ENCODE results near the gene COX8A.

COX8A gene

DNA sequence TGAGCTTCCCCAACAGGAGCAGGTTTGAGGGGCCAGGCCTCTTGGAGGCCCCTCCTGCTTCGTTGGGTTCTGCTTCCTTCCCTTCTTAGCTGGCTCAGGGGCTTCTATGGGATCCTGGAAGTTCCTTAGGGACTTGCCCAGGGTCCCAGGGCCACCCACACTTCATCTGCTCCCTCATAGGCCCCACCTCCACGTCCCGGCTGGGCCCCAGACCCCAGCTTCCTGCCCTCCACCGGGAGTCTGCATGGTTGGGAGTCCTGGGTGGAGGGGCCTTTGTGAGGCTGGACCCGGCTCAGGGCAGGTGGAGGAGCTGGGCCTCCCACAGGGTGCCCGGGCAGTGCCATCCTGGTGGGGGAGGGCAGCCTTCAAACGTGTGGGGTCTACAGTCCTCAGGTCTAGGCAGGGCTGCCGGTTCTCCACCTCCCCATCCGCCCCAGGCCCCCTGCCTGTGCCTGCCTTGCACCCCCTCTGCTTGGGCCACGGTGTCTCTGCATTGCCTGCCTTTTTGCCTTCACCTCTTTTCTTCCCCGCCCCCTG, 23.4 kb downstream of the COX8A start:
- Histone ChIP-seq H3K9ac (ENCODE audit: insufficient read length) (no peak overlapping the region), H3K9me3 (ENCODE audit: low read depth, low read length) (no peaks in the 10 kb centered on the region), H3K27ac (no peak overlapping the region), H3K4me3 (no peak overlapping the region), H3K36me3 (ENCODE audit: insufficient read depth, low read length) (peaks cover 27% of the 10 kb centered on the region; the same call in 1 of the 2 replicates)
- DNase-seq (ENCODE audit: low read depth, low spot score) = no peak
- TF ChIP-seq FOXP2 (optimal IDR thresholded peaks at IDR 0.05; ENCODE audit: control extremely low read depth, extremely low read length, insufficient read depth) = no peak
- no peak for TF ChIP-seq POLR2AphosphoS5 (IDR thresholded peaks at IDR 0.05; ENCODE audit: borderline replicate concordance, low read depth, low read length)
- no peak for TF ChIP-seq EZH2 (IDR thresholded peaks at IDR 0.05)

DNA sequence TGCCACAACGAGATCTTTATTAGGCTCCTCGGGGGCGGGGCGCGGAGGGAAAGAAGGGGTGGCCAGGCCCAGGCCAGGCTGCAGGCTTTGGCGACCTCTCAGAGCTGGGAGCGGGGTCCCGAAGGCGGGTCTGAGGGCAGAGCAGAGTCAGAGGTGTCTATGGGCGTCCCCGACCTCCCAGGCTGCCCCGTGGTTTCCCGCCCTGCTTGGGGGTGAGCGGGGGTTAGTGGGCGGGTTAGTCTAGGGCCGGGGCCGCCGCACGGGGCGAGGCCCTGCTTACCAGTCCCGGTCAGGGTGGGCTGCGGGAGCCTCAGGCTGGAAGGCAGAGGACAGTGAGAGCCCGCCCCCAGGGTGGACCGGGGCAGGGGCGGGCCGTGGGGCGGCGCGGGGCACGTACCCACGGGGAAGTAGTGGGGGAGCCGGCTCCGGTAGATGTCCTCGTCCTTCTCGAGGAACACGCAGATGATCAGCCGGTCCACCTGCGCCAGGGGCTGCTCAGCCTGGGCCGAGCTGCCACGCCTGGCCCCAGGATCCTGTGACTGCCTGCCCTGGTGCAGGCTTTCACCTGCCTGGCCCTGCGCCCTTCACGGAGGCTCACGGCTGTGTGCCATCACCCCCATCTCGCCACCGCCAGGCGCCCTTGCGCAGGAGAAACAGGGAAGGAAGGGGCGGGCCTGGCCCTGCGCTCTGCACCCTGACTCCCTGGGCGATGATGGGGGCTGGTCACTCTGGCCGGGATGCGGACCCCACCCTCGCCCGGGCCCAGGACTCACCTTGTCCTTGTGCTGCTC, 24.3 kb downstream of the COX8A start:
- TF ChIP-seq POLR2AphosphoS5 (IDR thresholded peaks at IDR 0.05; ENCODE audit: borderline replicate concordance, low read depth, low read length) = no peak
- TF ChIP-seq FOXP2 (optimal IDR thresholded peaks at IDR 0.05; ENCODE audit: control extremely low read depth, extremely low read length, insufficient read depth) = no peak
- TF ChIP-seq EZH2 (IDR thresholded peaks at IDR 0.05) = no peak
- no peak overlapping the region for H3K9ac ChIP-seq (ENCODE audit: insufficient read length)

DNA sequence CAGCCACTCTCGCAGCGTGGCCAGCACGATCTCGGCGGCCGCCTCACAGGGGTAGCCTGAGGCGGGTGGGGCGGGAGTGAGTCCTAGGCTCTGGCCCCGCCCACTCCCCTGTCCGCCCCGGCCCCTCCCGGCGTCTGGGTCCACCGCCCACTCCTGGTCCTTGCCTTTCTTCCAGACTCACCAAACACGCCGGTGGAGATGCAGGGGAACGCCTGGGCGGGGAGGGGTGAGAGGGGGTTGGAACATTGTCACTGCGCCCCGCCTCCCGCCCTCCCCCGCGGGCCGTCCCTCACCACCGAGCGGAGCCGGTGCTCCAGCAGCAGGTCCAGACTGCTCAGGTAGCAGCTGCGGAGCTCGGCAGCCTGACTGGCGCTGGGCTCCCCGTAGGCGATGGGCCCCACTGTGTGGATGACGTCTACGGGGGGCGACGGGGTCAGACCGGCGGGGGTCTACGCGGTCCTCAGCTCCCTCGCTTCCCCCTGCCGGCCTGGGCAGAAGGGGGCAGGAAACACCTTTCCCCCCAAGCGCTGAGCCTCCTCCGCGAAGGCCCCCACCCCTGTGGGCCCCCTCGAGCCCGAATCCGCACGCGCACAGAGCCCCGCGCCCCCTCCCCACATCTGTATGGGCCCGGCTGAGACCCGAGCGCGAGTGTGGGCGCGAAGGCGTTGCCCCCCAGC, 25.1 kb downstream of the COX8A start:
- H3K9me3 ChIP-seq (ENCODE audit: low read depth, low read length) = no peaks in the 10 kb centered on the region
- DNase-seq (ENCODE audit: low read depth, low spot score) = no peak
- peaks cover 24% of the 10 kb centered on the region; the same call in 1 of the 2 replicates for H3K36me3 ChIP-seq (ENCODE audit: insufficient read depth, low read length)
- no peak overlapping the region for H3K27ac ChIP-seq
- H3K4me3 ChIP-seq = peak overlapping the region; percentile 49
- TF ChIP-seq EZH2 (IDR thresholded peaks at IDR 0.05) (no peak), POLR2AphosphoS5 (IDR thresholded peaks at IDR 0.05; ENCODE audit: borderline replicate concordance, low read depth, low read length) (peak; percentile 55; the same call in 1 of the 2 replicates), FOXP2 (optimal IDR thresholded peaks at IDR 0.05; ENCODE audit: control extremely low read depth, extremely low read length, insufficient read depth) (no peak)
- H3K9ac ChIP-seq (ENCODE audit: insufficient read length) = no peak overlapping the region

More for the DNA sequence above, 24.3 kb downstream of the COX8A start:
- no peak for DNase-seq (ENCODE audit: low read depth, low spot score)
- Histone ChIP-seq H3K36me3 (ENCODE audit: insufficient read depth, low read length) (peaks cover 26% of the 10 kb centered on the region; the same call in 1 of the 2 replicates), H3K9me3 (ENCODE audit: low read depth, low read length) (no peaks in the 10 kb centered on the region), H3K27ac (no peak overlapping the region), H3K4me3 (no peak overlapping the region)

DNA sequence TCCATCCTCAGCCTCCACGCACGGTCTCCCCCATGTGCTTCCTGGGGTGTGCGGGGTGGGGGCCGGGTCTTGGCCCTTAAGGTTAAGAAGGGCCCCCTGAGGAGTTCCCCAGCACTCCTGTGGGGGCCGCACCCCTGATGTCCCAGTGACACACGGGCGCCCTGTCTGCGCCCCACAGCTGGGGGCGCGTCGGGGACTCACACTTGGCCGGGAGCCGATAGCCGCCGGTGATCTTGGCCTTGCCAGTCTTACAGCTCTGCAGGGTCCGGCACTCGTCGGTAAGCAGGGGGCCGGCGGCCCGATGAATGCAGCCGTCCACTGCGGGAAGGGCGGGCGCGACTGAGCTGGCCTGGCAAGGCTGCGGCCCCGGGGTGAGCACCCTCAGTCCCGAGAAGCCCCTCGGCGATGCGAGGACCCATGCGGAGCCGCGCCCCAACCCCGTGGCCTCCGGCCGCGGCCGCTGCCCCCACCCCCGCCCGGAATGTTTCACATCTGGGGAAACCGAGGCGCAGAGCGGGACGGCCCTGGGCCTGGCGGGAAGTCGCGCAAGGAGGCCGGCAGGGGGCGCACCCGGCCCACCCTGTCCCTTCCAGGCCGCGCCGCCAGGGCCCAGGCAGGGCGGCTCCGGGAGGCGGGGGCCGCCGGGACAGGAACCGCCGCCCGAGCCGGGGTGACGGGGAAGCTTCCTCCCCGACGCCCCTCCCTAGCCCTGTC, 25.8 kb downstream of the COX8A start:
- DNase-seq (ENCODE audit: low read depth, low spot score) = no peak
- Histone ChIP-seq H3K9me3 (ENCODE audit: low read depth, low read length) (no peaks in the 10 kb centered on the region), H3K27ac (no peak overlapping the region), H3K9ac (ENCODE audit: insufficient read length) (no peak overlapping the region), H3K4me3 (peak overlapping the region; percentile 49), H3K36me3 (ENCODE audit: insufficient read depth, low read length) (peaks cover 19% of the 10 kb centered on the region; the same call in 1 of the 2 replicates)
- peak; percentile 21 for TF ChIP-seq FOXP2 (optimal IDR thresholded peaks at IDR 0.05; ENCODE audit: control extremely low read depth, extremely low read length, insufficient read depth)
- no peak for TF ChIP-seq EZH2 (IDR thresholded peaks at IDR 0.05)

DNA sequence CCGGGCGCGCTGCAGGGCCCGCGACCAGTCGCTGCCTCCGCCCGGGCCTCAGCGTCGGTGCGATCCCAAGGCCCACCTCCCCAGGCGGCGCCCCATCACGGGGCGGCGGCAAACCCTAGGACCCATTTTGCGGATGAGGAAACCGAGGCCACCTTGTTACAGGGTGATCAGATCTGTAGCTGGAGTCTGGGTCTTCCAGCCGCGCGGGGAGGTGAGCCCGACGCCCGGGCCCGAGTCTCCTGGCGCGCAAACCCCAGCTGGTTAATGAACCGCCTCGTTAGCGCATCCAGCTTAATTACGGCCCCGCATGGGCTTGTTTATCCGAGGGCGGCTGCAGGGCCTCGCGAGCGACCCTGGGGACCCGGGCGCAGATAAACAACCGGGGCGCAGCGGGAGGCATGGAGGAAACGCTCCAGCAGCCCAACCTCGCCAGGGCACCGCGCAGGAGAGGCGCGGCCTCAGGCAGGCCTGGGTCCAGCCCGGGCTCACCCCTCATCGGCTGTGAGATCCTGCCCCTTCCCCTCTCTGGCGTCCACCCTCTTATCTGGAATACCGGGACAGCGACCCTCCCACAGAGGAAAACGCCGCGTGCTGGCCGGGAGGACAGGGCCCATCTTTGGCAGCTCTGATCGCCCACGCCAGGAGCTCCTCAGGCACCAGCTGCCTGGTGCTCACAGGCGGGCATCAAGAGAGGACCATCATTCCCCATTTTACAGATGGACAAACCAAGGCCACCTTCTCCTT, 26.5 kb downstream of the COX8A start:
- no peak for TF ChIP-seq EZH2 (IDR thresholded peaks at IDR 0.05)
- no peak for TF ChIP-seq POLR2AphosphoS5 (IDR thresholded peaks at IDR 0.05; ENCODE audit: borderline replicate concordance, low read depth, low read length)
- no peak for TF ChIP-seq FOXP2 (optimal IDR thresholded peaks at IDR 0.05; ENCODE audit: control extremely low read depth, extremely low read length, insufficient read depth)
- DNase-seq (ENCODE audit: low read depth, low spot score) = no peak
- H3K9ac ChIP-seq (ENCODE audit: insufficient read length) = no peak overlapping the region
- H3K36me3 ChIP-seq (ENCODE audit: insufficient read depth, low read length) = peaks cover 19% of the 10 kb centered on the region; the same call in 1 of the 2 replicates
- H3K27ac ChIP-seq = no peak overlapping the region
- H3K4me3 ChIP-seq = no peak overlapping the region
- H3K9me3 ChIP-seq (ENCODE audit: low read depth, low read length) = no peaks in the 10 kb centered on the region

DNA sequence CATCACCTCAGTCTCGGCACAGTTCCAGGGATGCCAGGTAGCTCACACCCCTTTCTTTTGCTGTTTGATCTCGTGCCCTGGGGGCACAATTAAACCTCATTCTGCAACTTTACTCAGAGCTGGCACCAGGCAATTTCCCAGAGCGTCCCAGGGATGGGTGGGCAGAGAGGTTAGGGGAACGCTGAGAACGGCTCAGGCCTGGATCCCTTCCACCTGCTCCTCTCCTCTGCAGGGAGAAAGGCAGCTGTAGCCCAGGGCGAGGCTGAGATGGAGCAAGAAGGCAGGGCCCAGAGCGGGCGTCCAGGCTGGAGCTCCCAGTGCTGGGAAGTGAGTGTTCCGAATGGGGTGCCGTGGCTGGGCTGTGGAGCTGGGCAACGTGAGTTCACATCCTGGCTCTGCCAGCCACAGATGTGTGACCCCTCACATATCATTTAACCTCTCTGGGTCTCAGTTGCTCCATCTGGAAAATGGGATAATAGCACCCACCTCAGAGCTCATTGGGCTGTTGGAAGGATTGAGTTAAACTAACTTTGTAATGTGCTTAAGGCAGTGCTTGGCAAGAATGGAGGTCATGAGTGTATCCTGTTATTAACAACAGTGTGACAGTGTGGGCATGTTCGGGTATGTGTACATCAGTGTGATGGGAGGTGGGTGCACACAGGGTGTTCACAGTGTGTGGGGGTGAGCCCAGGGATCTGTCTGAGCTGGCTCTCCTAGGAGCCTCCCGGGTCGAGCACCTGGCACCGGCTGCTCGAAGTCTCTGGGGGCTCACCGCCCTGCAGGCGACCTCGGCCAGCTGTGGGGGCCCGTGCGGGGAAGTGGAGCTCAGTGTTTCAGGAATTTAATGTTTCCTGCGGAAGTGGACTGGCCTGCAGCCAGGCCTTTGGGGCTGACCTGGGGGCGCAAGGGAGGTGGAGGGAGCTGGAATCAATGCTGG, 27.3 kb downstream of the COX8A start:
- TF ChIP-seq EZH2 (IDR thresholded peaks at IDR 0.05) (no peak), POLR2AphosphoS5 (IDR thresholded peaks at IDR 0.05; ENCODE audit: borderline replicate concordance, low read depth, low read length) (0 out of 2 replicates have a peak, but pooled peaks have one; percentile 24), FOXP2 (optimal IDR thresholded peaks at IDR 0.05; ENCODE audit: control extremely low read depth, extremely low read length, insufficient read depth) (no peak)
- Histone ChIP-seq H3K9ac (ENCODE audit: insufficient read length) (no peak overlapping the region), H3K9me3 (ENCODE audit: low read depth, low read length) (no peaks in the 10 kb centered on the region), H3K27ac (no peak overlapping the region), H3K36me3 (ENCODE audit: insufficient read depth, low read length) (peaks cover 13% of the 10 kb centered on the region; the same call in 1 of the 2 replicates), H3K4me3 (no peak overlapping the region)
- DNase-seq (ENCODE audit: low read depth, low spot score) = no peak

All from SK-N-MC (cell line).